Myometrial cell (primary cell): ENCODE measurements around the gene ZFP57. TPM values are rescaled to one million over a fixed set of nuclear protein-coding genes. Genes with fewer than 3 reads are reported as not detected.

ENCODE experiments used
- total RNA-seq: library from RNA; depleted of rRNA; stranded (reverse); fragments of >200 nt; gene quantifications from 2 replicates; pipeline ENCODE4 v1.2.3, GENCODE V29; 2015

Gene ZFP57
- total RNA-seq: 0.58 TPM in 1 of 2 replicates, not detected in the other

DNA sequence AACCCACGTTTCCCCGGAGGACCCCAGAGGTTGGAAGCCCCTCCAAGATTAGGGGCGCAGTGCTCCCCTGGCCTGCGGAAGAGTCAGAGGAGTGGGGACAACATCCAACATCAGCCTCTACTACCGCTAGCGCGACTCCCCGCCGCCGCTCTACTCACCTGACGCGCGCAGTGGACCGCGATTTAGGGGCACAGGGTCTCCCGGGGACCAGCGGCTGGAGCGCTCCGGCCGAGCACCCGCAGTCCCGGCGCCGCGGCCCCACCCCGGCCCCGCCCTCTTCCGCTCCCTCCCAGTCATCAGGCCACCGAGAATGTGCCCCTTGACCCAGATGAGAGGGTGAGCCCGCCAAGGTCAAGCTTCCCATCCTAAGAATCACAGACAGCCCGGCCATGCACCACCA, at the start of gene ZFP57:
ZFP57 (minus strand) TSS at position 249 of the 400 bp plus-strand sequence. CDS start 4,149 bp downstream, outside the sequence.

DNA sequence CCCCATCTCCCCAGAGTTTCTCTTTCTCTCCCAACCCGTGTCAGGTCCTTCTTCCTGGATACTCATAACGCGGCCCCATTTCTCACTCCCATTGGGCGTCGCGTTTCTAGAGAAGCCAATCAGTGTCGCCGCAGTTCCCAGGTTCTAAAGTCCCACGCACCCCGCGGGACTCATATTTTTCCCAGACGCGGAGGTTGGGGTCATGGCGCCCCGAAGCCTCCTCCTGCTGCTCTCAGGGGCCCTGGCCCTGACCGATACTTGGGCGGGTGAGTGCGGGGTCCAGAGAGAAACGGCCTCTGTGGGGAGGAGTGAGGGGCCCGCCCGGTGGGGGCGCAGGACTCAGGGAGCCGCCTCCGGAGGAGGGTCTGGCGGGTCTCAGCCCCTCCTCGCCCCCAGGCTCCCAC, 42.3 kb upstream of the ZFP57 start, which contains the start of gene HLA-F:
HLA-F (plus strand) TSS at position 173 of the 404 bp plus-strand sequence; CDS start at position 203, 30 bp downstream.

DNA sequence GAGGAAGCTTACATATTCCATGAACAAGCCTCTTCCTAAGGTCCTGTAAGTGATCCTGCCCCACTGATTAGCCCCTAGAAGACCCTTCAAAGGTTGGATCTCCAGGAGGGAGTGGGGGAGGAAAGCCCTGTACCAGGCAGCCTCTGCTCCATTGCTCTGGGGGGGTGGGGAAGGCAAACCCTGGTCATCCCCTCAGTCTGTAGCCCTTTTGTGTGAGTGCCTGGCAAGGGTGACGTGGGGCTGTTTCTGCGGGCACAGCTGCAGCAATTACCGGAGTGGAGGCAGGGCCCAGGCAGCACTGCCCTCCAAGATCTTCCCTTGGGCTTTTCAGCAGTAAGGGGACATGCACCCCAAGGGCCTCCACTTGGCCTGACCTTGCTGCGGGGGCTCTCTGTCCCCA, 24.2 kb downstream of the ZFP57 start, which contains the start of gene MOG:
MOG (plus strand) TSS at position 295 of the 400 bp plus-strand sequence. CDS start 118 bp downstream, outside the sequence.

GRCh38 chr6:29632789-29633533, 48.0 kb downstream of the ZFP57 start, which contains the start of gene GABBR1:
GABBR1 (minus strand) TSS chr6:29633183; CDS start chr6:29632385, 798 bp downstream.

Other genes with a start within 250 kb of the ZFP57 start
- not detected in 2 replicates for gene OR10C1, start 241.8 kb downstream of the ZFP57 start, total RNA-seq
- not detected in 2 replicates for gene OR11A1, start 224.1 kb downstream of the ZFP57 start, total RNA-seq
- gene OR2H1, start 224.0 kb downstream of the ZFP57 start, total RNA-seq: not detected in 2 replicates
- gene MAS1L, start 193.2 kb downstream of the ZFP57 start, total RNA-seq: not detected in 2 replicates
- gene UBD, start 121.4 kb downstream of the ZFP57 start, total RNA-seq: not detected in 2 replicates
- not detected in 2 replicates for gene OR2H2, start 96.0 kb downstream of the ZFP57 start, total RNA-seq
- gene GABBR1, start 48.0 kb downstream of the ZFP57 start, total RNA-seq: 7.1 and 8.6 TPM in 2 replicates
- not detected in 2 replicates for gene MOG, start 24.1 kb downstream of the ZFP57 start, total RNA-seq
- 4.6 and 12.6 TPM in 2 replicates for gene HLA-F, start 42.3 kb upstream of the ZFP57 start, total RNA-seq
- gene HLA-G, start 146.7 kb upstream of the ZFP57 start, total RNA-seq: not detected in 2 replicates